ENCODE results near the gene ZSCAN22.
"Not testable (repeated sequence)": the region's sequence is repeated elsewhere in the genome, so short reads cannot be mapped to it uniquely, and the experiment has no call there.

The ZSCAN22 gene

DNA sequence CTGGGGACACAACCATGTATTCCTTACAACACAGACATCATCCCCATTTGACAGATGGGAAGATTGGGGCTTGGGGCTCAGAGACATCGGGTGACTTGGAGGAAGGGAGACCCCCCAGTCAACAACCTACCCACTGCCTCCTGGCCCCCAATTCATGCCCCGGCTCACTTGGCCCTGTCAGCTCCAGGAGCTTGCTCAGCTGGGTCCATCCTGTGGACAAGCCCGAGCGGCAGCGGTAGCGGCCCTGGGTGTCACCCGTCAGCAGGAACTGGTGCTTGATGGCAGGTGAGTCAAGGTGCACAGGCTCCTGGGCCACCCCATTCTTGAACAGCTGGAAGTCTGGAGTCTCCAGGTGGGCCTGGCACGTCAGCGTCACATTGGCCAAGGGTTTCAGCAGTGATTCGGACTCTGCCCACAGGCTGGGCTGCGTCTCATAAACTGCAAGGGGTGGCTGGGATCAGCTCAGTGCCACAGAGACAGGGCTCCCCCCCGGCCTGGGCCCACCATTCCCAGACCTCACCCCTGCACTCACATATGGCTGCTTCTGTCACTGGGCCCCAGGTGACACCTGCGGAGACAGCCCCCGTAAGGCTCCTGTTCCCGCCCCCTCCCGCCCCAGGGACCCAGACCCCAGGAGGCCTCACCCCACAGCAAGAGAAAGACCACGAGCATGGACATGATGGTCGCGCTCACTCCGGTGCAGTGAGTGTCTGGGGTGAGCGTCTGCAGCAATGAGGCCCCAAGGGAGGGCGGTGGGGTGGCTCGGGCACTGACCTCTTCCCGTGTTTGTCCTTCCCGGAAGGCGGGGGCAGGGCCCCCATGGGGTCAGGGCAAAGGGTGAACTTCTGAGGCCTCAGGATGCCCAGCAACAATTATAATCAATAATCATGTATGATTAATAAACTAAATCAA, 26.2 kb downstream of the ZSCAN22 start, which contains the start of gene A1BG:
TSS of gene A1BG (minus strand) at position 733 of the 912 bp plus-strand sequence. CDS start at position 678, 55 bp downstream.
- DNase-seq, result no peak

- no peak for DNase-seq
These were observed 27.1 kb downstream of the ZSCAN22 start for GRCh38 chr19:58353717-58354477.

- DNase-seq, result no peak
These were observed 27.8 kb downstream of the ZSCAN22 start for GRCh38 chr19:58354478-58355030.

DNA sequence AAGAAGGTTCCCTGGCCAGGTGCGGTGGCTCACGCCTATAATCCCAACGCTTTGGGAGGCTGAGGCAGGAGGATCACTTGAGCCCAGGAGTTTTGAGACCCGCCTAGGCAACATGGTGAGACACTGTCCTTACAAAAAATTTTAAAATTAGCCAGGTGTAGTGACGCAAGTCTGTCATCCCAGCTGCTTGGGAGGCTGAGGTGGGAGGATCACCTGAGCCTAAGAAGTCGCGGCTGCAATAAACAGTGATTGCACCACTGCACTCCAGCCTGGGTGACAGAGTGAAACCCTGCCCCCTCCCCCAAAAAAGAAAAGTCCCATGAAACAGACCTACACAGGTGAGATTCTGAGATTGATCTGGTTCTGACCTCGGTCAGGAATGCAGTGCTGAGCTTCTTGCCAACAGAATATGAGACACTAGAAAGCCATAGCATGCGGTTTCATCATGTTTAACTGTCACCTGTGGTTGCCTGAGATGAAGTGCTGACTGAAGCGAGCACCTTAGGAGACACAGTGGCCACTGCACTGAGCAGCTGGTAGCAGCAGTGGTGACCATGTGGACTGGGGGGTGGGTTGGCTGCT, 28.5 kb downstream of the ZSCAN22 start:
- DNase-seq, result no peak

- peak; percentile 53 for DNase-seq
These were observed 29.3 kb downstream of the ZSCAN22 start for GRCh38 chr19:58355908-58356765.

DNA sequence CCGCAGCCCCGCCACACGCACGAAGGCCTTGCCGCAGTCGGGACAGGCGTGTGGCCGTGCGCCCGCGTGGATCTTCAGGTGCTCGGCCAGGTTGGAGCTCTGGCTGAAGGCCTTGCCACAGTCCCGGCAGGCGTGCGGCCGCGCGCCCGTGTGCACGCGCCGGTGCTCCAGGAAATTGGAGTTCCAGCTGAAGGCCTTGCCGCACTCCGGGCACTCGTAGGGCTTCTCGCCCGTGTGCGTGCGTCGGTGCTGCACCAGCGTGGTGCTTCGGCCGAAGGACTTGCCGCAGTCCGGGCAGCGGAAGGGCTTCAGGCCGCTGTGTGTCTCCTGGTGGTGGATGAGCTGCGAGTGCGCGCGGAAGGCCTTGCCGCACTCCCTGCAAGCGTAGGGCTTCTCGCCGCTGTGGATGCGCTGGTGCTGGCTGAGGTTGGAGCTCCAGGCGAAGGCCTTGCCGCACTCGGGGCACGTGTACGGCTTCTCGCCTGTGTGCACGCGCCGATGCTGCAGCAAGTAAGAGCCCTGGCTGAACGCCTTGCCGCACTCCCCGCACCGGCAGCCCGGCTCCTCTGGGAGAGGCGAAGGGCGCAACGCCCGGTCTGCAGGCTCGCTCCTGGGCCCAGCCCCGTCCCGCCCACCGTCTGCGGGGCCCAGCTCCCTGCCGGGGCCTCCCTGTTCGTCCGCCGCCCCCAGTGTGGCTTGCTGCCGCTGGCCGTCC, 30.1 kb downstream of the ZSCAN22 start:
- DNase-seq, result no peak

GRCh38 chr19:58357481-58358145, 30.8 kb downstream of the ZSCAN22 start:
- no peak for DNase-seq

DNA sequence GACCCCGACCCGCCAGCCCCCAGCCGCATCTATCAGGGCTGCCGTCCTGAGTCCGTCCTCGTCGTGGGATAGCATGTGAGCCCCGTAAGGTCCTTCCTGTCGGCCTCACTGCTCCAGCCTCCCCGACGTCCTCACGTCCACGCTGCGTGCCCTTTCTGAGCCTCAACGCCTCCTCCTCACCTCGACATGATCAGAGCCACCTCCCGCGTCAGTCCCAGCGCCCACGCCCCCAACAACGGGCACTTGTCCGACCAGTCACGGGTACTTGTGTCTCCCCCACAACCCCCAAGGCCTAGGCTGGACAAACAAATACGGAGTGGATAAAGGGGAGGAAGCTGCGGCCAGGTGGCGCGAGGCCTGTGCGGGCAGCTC, 35.1 kb downstream of the ZSCAN22 start:
- DNase-seq, result peak; percentile 55

DNA sequence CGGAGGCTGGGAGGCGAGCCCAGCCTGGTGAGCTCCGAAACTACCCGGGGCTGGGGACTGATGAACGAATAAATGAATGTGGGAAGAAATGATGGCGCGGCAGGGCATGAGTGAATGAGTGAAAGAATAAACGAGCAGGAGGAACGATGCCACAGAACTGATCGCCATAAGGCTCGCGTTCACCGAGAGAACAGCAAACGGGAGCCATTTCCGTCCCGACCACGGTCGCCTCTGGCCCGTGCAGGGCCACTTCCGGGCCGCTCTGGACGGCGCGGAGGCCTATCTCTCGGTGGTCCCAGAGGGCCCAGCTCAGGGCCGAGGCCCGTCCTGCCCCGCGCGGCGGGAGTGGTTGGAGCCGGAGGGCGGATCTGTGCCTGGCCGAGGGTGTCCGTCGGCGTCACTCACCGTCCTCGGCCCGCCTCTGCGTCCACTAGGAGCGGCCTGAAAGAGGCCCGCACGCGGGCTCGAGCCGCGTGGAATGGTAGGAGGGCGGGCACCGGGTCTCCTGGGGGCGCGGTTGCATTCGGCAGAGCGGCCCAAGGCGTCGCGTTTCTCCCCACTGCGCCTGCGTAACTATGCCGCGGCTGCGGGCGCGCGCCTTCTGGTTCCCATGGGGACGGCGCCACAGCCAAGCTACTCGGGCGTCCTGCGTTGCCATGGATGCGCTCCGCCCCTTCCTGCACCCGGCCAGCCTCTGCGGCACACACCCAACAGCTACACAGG, 35.6 kb downstream of the ZSCAN22 start, which contains the start of gene ZNF497:
TSS of gene ZNF497 (minus strand) at position 480 of the 723 bp plus-strand sequence. CDS start 5,116 bp downstream, outside the sequence.
- DNase-seq, result peak; percentile 97

- DNase-seq, result no peak
These were observed 37.4 kb downstream of the ZSCAN22 start for GRCh38 chr19:58364146-58364545.

GRCh38 chr19:58366585-58367430, 40.0 kb downstream of the ZSCAN22 start:
- DNase-seq, result no peak

- DNase-seq, result no peak
These were observed 41.1 kb downstream of the ZSCAN22 start for GRCh38 chr19:58367698-58368454.

DNA sequence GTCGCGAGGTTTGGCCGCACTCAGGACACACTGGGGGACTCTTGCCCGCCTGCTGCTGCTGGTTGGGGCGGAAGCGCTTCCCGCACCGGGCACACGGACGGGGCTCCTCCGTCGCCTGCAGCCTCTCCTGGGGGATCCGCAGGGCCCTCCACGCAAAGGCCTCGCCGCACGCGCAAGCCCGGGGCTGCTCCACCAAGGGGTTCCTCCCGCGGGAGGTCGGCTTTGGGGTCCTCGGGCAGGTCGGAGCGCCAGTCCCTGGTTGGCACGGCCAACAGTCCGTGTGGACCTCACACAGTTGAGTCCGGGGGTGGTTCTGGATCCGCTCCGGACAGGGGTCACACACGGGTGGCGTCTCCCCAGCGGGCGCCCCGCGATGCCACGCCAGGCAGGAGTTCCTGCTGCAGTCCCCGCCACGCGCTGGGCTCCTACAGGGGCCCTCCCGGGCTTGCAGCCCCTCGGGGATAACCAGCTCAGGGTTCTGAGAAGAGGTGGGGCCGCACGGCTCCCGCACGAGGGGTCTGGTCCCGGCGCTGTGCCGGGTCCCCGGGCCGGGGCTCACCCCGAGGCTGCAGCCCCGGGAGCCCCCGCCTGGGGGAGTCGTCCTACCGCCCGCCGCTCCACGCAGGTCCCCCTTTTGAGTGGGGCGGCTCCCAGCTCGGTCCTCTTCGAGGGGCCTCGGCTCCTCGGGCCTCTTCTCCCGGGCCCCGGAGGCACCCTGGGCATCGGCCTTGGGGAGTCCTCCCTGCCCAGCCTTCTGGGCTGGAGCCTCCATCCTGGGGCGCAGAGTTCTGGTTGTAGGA, 42.0 kb downstream of the ZSCAN22 start:
- DNase-seq, result no peak

DNA sequence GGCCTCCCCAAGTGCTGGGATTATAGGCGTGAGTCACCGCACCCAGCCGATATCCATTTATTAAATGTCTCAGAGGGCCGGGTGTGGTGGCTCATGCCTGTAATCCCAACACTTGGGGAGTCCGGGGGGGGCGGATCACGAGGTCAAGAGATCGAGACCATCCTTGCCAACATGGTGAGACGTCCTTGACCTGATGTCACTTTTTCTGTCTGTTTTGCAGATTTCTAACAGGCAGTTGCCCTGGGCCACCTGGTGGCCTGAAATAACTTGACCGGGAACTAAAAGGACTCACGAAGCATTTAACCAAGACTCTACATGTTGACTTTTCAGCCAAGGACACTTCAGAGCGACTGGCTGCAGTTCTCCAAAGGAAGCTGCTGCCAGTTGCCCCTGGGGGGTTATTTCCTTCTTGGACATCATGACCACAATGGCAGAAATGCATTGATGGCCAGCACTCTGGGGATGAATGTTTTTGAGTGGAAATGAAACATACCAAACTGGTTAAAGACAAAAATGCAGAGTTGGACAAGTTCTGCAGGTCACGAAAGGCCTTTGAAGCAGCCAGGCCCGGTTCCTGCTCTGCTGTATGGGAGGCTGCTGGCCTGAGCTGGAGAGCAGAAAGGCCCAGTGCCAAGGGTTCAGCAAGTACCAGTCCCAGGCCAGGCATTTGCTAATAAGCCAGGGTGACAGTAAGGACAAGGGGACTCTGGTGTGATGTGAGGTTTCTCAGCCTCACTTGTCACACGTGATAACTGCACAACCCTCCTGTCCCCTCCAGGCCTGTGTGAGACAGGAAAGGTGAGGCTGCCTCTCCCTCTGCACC, 45.7 kb downstream of the ZSCAN22 start:
- no peak for DNase-seq

GRCh38 chr19:58374200-58374599, 47.4 kb downstream of the ZSCAN22 start:
- no peak for DNase-seq

DNA sequence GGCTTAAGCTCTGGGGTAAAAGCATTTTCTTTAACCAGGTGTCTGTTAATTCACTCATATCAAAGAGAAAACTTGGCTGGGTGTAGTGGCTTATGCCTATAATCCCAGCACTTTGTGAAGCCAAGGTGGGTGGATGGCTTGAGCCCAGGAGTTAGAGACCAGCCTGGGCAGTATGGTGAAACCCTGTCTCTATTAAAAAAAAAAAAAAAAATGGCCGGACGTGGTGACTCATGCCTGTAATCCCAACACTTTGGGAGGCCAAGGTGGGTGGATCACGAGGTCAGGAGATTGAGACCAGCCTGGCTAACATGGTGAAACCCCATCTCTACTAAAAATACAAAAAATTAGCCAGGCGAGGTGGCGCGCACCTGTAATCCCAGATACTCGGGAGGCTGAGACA, 49.9 kb downstream of the ZSCAN22 start:
- not testable (repeated sequence) for DNase-seq
